Activated CD4-positive, alpha-beta T cell treated with anti-CD3 and anti-CD28 coated beads for 36 hours (primary cell): Measurements from ENCODE around the gene SLC44A1. TPM values are rescaled to one million over a fixed set of nuclear protein-coding genes. Genes with fewer than 3 reads are reported as not detected.

Experiments
- ATAC-seq: fragments of 200-7000 bp; cut with Tn5 transposase; one replicate; pipeline ENCODE4 v1.10.0; 2021; ENCODE audit warnings: mild to moderate bottlenecking, moderate library complexity
- CTCF ChIA-PET: fragments of 350-600 bp; sonication (Branson Sonifier 250); formaldehyde crosslinking; loops from one replicate; lab custom pipeline; 2021; ENCODE audit warnings: antibody characterized with exemption; lab: Charles Lee
- POLR2A ChIA-PET: fragments of 350-600 bp; sonication (Branson Sonifier 250); formaldehyde crosslinking; loops from one replicate; lab custom pipeline; 2021; ENCODE audit warnings: antibody characterized with exemption, inconsistent platforms; lab: Charles Lee
- DNase-seq: peaks from one replicate; pipeline ENCODE4 v3.0.0-alpha.2; 2020
- H3K27ac Mint-ChIP-seq: one replicate; pipeline ENCODE4 v1.8.0; 2021; ENCODE audit warnings: mixed read lengths
- H3K27me3 Mint-ChIP-seq: one replicate; pipeline ENCODE4 v1.8.0; 2021; ENCODE audit warnings: mixed read lengths
- H3K36me3 Mint-ChIP-seq: one replicate; pipeline ENCODE4 v1.8.0; 2021; ENCODE audit warnings: low read depth, mixed read lengths
- H3K4me1 Mint-ChIP-seq: one replicate; pipeline ENCODE4 v1.8.0; 2021; ENCODE audit warnings: mixed read lengths
- H3K4me3 Mint-ChIP-seq: one replicate; pipeline ENCODE4 v1.8.0; 2021; ENCODE audit warnings: mild to moderate bottlenecking, moderate library complexity, mixed read lengths
- H3K9me3 Mint-ChIP-seq: one replicate; pipeline ENCODE4 v1.8.0; 2021; ENCODE audit warnings: low read depth, mixed read lengths
- intact Hi-C, 2 experiments: fragments of 100-400 bp; cut with DNase I in 1 of 2; cut with micrococcal nuclease in 1 of 2; formaldehyde crosslinking; loops; one replicate each; pipeline versions ENCODE4 v1.14.2 to v1.15.1; 2022 to 2024; cut with DNase I, micrococcal nuclease
- total RNA-seq, 2 experiments: library from RNA; stranded (reverse); gene quantifications; one replicate each; pipeline ENCODE4 v1.2.3, GENCODE V29; 2021

SLC44A1 gene
- total RNA-seq, 2 experiments from 2014 or later: 9.7 to 10.4 TPM

DNA sequence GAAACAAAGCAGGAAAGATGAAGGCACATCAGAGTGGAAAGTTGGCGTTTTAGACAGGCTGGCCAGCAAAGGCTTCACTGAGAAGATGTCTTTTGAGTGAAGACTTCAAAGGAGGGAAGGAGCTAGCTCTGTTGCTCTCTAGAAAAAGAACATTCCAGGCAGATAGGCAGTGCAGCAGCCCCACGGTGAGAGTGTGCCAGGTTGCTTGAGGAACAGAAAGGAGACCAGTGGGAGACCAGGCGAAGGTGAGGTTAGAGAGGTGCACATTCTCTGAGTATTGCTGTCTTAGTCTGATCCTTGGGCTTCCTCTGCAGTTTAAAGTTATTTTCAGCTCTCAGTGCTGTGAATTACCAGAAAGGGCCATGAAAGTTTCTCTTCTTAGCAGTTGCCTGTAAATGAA is 83.8 kb downstream of the SLC44A1 start:
- Mint-ChIP-seq H3K4me1 (peaks cover 14% of the 10 kb centered on the region), H3K9me3 (no peaks in the 10 kb centered on the region), H3K4me3 (no peak overlapping the region)

DNA sequence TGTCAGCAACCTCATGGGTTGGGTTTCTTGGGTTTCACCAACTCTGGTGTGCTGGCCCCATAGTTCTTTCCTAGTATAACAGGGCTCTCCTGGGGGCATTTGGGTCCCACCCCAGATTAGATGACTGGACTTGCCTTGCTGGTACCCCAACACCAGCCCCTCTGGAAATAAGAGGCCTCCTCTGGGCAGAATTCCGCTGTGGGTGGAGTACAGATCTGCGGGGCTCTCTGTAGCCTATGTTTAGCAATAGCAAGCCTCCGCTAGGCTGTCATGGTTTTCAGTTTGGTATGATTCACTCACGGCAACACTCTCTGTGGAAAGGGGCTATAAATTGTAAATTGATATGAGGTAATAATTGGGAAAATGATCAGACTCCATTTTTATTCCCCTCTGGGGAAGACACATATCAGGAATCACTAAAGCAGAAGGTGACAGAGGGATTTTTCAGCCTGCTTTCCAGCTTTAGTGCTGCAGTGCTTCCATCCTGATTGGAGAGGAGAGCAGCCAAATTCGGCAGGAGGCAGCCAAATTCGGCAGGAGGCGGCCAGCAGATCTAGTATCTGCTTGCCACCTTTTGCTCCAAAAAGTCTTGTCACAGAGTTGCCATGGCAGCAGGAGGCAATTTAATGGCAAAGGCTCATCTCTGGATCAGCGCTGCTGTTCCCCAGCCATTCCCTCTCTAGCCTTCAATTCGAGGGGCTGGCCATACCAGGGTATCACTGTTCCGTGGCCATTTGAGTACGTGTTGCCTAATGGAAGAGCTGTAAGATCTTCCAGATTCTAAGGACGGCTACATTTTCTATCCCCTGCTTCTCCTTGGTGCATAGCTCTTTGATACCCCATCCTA is 84.6 kb downstream of the SLC44A1 start:
- H3K4me3 Mint-ChIP-seq: no peak overlapping the region
- no peaks in the 10 kb centered on the region for H3K9me3 Mint-ChIP-seq
- H3K27ac Mint-ChIP-seq: no peak overlapping the region
- H3K36me3 Mint-ChIP-seq: no peaks in the 10 kb centered on the region
- intact Hi-C loops: no loop called here
- peaks cover 14% of the 10 kb centered on the region for H3K4me1 Mint-ChIP-seq
- ChIA-PET CTCF (no interaction called here), POLR2A (no interaction called here)
- no peaks in the 10 kb centered on the region for H3K27me3 Mint-ChIP-seq
- ATAC-seq: no peak
- no peak for DNase-seq

More for the DNA sequence above, 83.8 kb downstream of the SLC44A1 start:
- no peak for DNase-seq
- no peak for ATAC-seq
- H3K27me3 Mint-ChIP-seq: no peaks in the 10 kb centered on the region
- no peaks in the 10 kb centered on the region for H3K36me3 Mint-ChIP-seq
- intact Hi-C loops: no loop called here
- no peak overlapping the region for H3K27ac Mint-ChIP-seq
- ChIA-PET POLR2A (no interaction called here), CTCF (interaction anchor here (0.6 kb wide), 1 partner anchor 31 kb away, joined by 5 read pairs; no protein-coding TSS in a partner anchor)

DNA sequence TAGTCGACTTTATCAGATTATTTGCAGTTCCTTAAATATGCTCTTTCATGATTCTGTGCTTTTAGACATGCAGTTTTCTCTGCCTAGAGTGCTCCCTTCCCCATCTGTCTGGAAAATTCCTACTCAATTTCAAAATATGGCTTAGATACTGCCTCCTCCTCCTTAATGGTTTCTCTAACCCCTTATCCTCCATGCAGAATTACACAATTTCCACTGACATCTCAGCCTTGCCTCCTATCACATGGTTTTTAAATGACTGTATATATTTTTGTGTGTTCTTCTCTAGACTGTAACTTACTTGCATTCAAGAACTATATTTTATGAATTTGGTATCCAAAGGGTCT is 85.2 kb downstream of the SLC44A1 start:
- H3K4me3 Mint-ChIP-seq: no peak overlapping the region
- ATAC-seq: no peak
- H3K27me3 Mint-ChIP-seq: no peaks in the 10 kb centered on the region
- H3K27ac Mint-ChIP-seq: no peak overlapping the region
- intact Hi-C loops: no loop called here
- ChIA-PET CTCF (no interaction called here), POLR2A (no interaction called here)
- no peaks in the 10 kb centered on the region for H3K9me3 Mint-ChIP-seq
- peaks cover 14% of the 10 kb centered on the region for H3K4me1 Mint-ChIP-seq
- no peak for DNase-seq
- H3K36me3 Mint-ChIP-seq: no peaks in the 10 kb centered on the region

DNA sequence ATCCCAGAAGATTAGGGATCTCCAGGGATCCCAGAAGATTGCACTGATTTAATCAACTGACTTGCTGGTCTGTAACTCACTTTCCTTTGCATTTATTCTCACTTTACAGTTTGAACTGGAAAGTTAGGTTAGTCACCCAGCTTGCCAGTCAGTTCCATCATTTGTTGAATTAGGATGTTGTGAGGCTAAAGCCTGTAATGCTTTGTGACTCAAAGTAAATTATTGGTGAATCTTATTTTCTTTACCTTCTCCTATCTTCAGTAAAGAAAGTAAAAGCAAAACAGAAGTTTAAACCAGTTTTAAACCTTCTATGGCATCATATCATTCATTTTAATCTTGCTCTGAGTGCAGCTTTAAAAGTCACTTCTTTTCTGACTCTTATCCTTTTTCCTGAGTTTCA is 85.8 kb downstream of the SLC44A1 start:
- peaks cover 14% of the 10 kb centered on the region for H3K4me1 Mint-ChIP-seq

DNA sequence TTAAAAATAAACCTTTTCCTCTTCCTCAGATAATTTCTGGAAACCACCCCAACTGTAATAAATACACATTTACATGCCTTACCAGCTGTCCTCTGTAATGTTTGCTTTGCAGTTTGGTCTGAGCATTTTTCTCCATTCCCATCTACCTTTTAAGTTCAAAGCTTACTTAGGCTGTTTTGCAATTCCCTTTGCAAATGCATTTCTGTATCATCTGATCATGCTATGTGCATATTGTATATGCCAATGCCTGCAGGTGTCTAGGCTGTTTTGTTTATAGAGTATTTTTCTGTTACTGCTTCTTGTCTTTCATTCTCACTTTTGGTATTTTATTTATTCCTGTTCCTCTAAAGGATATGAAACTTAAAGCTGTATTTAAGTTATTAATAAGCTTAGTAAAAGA is 86.3 kb downstream of the SLC44A1 start:
- H3K36me3 Mint-ChIP-seq: no peaks in the 10 kb centered on the region
- CTCF ChIA-PET: no interaction called here
- H3K4me3 Mint-ChIP-seq: no peak overlapping the region
- POLR2A ChIA-PET: no interaction called here
- H3K4me1 Mint-ChIP-seq: peaks cover 14% of the 10 kb centered on the region
- DNase-seq (no peak), ATAC-seq (no peak)
- H3K9me3 Mint-ChIP-seq: no peaks in the 10 kb centered on the region
- no peaks in the 10 kb centered on the region for H3K27me3 Mint-ChIP-seq
- intact Hi-C loops: no loop called here
- H3K27ac Mint-ChIP-seq: no peak overlapping the region

More for the DNA sequence above, 85.8 kb downstream of the SLC44A1 start:
- ChIA-PET POLR2A (no interaction called here), CTCF (no interaction called here)
- Mint-ChIP-seq H3K4me3 (no peak overlapping the region), H3K27ac (no peak overlapping the region), H3K36me3 (no peaks in the 10 kb centered on the region), H3K27me3 (no peaks in the 10 kb centered on the region), H3K9me3 (no peaks in the 10 kb centered on the region)
- DNase-seq: no peak
- intact Hi-C loops: no loop called here
- ATAC-seq: peak; percentile 57

DNA sequence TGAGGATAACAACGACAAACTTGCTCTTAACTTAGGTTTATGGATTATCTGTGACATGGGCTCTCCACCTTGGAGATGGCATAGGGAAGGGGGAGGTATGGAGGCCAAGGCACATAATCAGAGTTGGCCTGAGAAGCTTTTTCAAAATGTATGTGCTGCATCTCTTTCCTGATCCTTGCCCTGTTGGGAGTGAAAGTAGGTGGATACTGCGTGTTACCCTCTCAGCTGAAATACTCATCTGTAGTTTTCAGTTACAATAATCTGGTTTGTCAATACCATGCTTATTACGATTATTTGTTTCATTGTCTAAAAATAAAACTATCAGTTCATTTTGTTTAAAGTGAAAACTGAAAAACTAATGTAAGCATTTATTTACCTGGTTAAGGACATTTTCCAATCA is 86.7 kb downstream of the SLC44A1 start:
- H3K36me3 Mint-ChIP-seq: no peaks in the 10 kb centered on the region
- H3K4me3 Mint-ChIP-seq: no peak overlapping the region
- POLR2A ChIA-PET: no interaction called here
- no peaks in the 10 kb centered on the region for H3K27me3 Mint-ChIP-seq
- H3K4me1 Mint-ChIP-seq: peaks cover 14% of the 10 kb centered on the region
- H3K9me3 Mint-ChIP-seq: no peaks in the 10 kb centered on the region
- no peak overlapping the region for H3K27ac Mint-ChIP-seq
- no peak for ATAC-seq
- intact Hi-C loops: no loop called here
- DNase-seq: no peak
- CTCF ChIA-PET: interaction anchor here (1.3 kb wide), 1 partner anchor 114 kb away, joined by 5 read pairs; no protein-coding TSS in a partner anchor

GRCh38 chr9:105331755-105332154 is 87.3 kb downstream of the SLC44A1 start:
- H3K9me3 Mint-ChIP-seq: no peaks in the 10 kb centered on the region
- ATAC-seq (no peak), DNase-seq (no peak)
- intact Hi-C loops: no loop called here
- H3K4me3 Mint-ChIP-seq: no peak overlapping the region
- peaks cover under 1% of the 10 kb centered on the region for H3K36me3 Mint-ChIP-seq
- ChIA-PET CTCF (interaction anchor here (1.3 kb wide), 1 partner anchor 114 kb away, joined by 5 read pairs; no protein-coding TSS in a partner anchor), POLR2A (no interaction called here)
- H3K27me3 Mint-ChIP-seq: no peaks in the 10 kb centered on the region
- H3K4me1 Mint-ChIP-seq: peaks cover 14% of the 10 kb centered on the region
- H3K27ac Mint-ChIP-seq: no peak overlapping the region

DNA sequence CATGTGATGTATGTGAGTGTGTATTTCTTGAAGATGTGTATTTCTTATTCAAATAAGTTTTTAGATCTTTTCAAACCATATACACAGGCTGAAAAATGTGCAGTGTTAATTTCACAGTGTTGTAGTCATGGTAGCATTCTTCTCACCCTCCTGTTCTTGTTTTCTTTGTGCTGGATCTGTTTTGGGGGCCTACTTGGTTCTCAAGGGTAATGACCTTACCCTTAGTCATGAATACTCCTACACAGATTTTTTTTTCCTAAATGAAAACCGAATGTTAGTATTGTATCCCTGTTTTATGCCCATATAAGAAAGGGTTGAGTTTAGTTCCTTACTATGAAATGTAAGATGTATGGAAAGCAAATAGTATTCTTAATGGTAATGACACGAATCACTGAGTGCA is 88.0 kb downstream of the SLC44A1 start:
- intact Hi-C loops: no loop called here
- H3K36me3 Mint-ChIP-seq: peaks cover 6% of the 10 kb centered on the region

GRCh38 chr9:105333076-105333475 is 88.6 kb downstream of the SLC44A1 start:
- Mint-ChIP-seq H3K9me3 (no peaks in the 10 kb centered on the region), H3K4me3 (no peak overlapping the region), H3K27me3 (no peaks in the 10 kb centered on the region), H3K4me1 (peaks cover 14% of the 10 kb centered on the region), H3K27ac (no peak overlapping the region), H3K36me3 (peaks cover 7% of the 10 kb centered on the region)
- ATAC-seq (no peak), DNase-seq (no peak)
- intact Hi-C loops: no loop called here
- ChIA-PET POLR2A (no interaction called here), CTCF (no interaction called here)

More for the DNA sequence above, 88.0 kb downstream of the SLC44A1 start:
- no peaks in the 10 kb centered on the region for H3K27me3 Mint-ChIP-seq
- CTCF ChIA-PET: interaction anchor here (1.3 kb wide), 1 partner anchor 113 kb away, joined by 5 read pairs; no protein-coding TSS in a partner anchor
- ATAC-seq (no peak), DNase-seq (no peak)
- H3K9me3 Mint-ChIP-seq: no peaks in the 10 kb centered on the region
- H3K4me3 Mint-ChIP-seq: no peak overlapping the region
- POLR2A ChIA-PET: no interaction called here
- H3K4me1 Mint-ChIP-seq: peaks cover 14% of the 10 kb centered on the region
- H3K27ac Mint-ChIP-seq: no peak overlapping the region

GRCh38 chr9:105333811-105334210 is 89.4 kb downstream of the SLC44A1 start:
- intact Hi-C loops: no loop called here
- H3K9me3 Mint-ChIP-seq: no peaks in the 10 kb centered on the region
- H3K36me3 Mint-ChIP-seq: peaks cover 7% of the 10 kb centered on the region
- H3K27ac Mint-ChIP-seq: no peak overlapping the region
- ATAC-seq (no peak), DNase-seq (no peak)
- peaks cover 14% of the 10 kb centered on the region for H3K4me1 Mint-ChIP-seq
- H3K27me3 Mint-ChIP-seq: no peaks in the 10 kb centered on the region
- no peak overlapping the region for H3K4me3 Mint-ChIP-seq
- ChIA-PET POLR2A (no interaction called here), CTCF (no interaction called here)

DNA sequence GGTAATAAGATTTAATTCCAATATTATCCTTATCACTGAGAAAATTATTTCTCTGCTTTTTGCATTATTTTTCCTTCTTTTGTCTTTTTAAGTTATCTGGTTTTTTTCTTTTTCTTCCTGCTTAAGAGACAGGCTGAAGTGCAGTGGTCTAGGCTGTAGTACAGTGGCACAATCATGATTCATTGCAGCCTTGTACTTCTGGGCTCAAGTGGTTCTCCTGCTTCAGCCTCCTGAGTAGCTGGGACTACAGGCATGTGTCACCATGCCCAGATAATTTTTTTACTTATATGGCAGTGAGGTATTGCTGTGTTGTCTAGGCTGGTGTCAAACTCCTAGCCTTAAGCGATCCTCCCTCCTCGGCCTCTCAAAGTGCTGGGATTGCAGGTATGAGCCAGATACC is 93.9 kb downstream of the SLC44A1 start:
- H3K27ac Mint-ChIP-seq: no peak overlapping the region
- peaks cover 25% of the 10 kb centered on the region for H3K4me1 Mint-ChIP-seq
- no peak for ATAC-seq
- ChIA-PET POLR2A (no interaction called here), CTCF (no interaction called here)
- intact Hi-C loops: no loop called here
- no peaks in the 10 kb centered on the region for H3K27me3 Mint-ChIP-seq
- no peak for DNase-seq
- H3K4me3 Mint-ChIP-seq: no peak overlapping the region
- no peaks in the 10 kb centered on the region for H3K9me3 Mint-ChIP-seq
- H3K36me3 Mint-ChIP-seq: peaks cover 8% of the 10 kb centered on the region

- Mint-ChIP-seq H3K4me3 (no peak overlapping the region), H3K9me3 (no peaks in the 10 kb centered on the region), H3K27ac (no peak overlapping the region), H3K4me1 (peaks cover 25% of the 10 kb centered on the region), H3K27me3 (no peaks in the 10 kb centered on the region), H3K36me3 (peaks cover 8% of the 10 kb centered on the region)
- ChIA-PET POLR2A (no interaction called here), CTCF (no interaction called here)
- DNase-seq (no peak), ATAC-seq (peak; percentile 58)
- intact Hi-C loops: loop anchor here in 1 of 2 experiments (2.0 kb wide), 1 partner anchor 21 kb away; no protein-coding TSS in a partner anchor
Measured at GRCh38 chr9:105339849-105340248, 95.4 kb downstream of the SLC44A1 start.
